CD14-positive monocyte (primary cell): ENCODE measurements around the gene ARPC4. TPM values are rescaled to one million over a fixed set of nuclear protein-coding genes. Genes with fewer than 3 reads are reported as not detected.

Experiments
- DNase-seq, 3 donors: peaks; one replicate each; pipeline ENCODE4 v3.0.0-alpha.2; 2011 to 2022
- H2AFZ ChIP-seq: 2 replicates; pipeline ENCODE4 v1.6.0; 2012; ENCODE audit warnings: mild to moderate bottlenecking, low read depth, low read length, inconsistent platforms; ENCODE audit not compliant: insufficient read depth, poor library complexity, severe bottlenecking
- H3K27ac ChIP-seq, 2 donors: 1 replicate in 1 of 2; 2 replicates in 1 of 2; pipeline ENCODE4 v1.5.1; 2012 to 2013; ENCODE audit warnings: low read length in 2 of 2, control low read depth in 1 of 2, inconsistent platforms in 1 of 2, low read depth in 1 of 2, mild to moderate bottlenecking in 1 of 2
- H3K27me3 ChIP-seq, 2 donors: one replicate each; pipeline versions ENCODE4 v1.6.0 to v1.6.1; 2011 to 2013; ENCODE audit warnings: low read length in 2 of 2; ENCODE audit not compliant: control insufficient read depth in 2 of 2, insufficient read depth in 2 of 2
- H3K36me3 ChIP-seq, 2 donors: replicated peaks in 1 of 2; 1 replicate in 1 of 2; 2 replicates in 1 of 2; pipeline versions ENCODE4 v1.5.1 to v1.6.1; 2012 to 2013; ENCODE audit warnings: low read length in 2 of 2, control low read depth in 1 of 2, inconsistent platforms in 1 of 2, mild to moderate bottlenecking in 1 of 2; ENCODE audit not compliant: insufficient read depth in 2 of 2, control insufficient read depth in 1 of 2
- H3K4me1 ChIP-seq, 2 donors: 1 replicate in 1 of 2; 2 replicates in 1 of 2; pipeline versions ENCODE4 v1.5.1 to v1.6.1; 2012 to 2013; ENCODE audit warnings: low read length in 2 of 2, control low read depth in 1 of 2, inconsistent platforms in 1 of 2, mild to moderate bottlenecking in 1 of 2, moderate library complexity in 1 of 2; ENCODE audit not compliant: insufficient read depth in 2 of 2, control insufficient read depth in 1 of 2
- H3K4me2 ChIP-seq: replicated peaks from 2 replicates; pipeline ENCODE3; 2012; ENCODE audit warnings: low read length, moderate library complexity, mild to moderate bottlenecking; ENCODE audit not compliant: poor library complexity, severe bottlenecking; ENCODE audit errors: extremely low read depth
- H3K4me3 ChIP-seq, 3 experiments: fragments of 200-600 bp in 1 of 3; sonication (generic) in 1 of 3; replicated peaks in 1 of 3; 1 replicate in 2 of 3; 2 replicates in 1 of 3; pipeline ENCODE4 v1.5.1; 2011 to 2013; ENCODE audit warnings: low read length in 3 of 3, mild to moderate bottlenecking in 3 of 3, control low read depth in 2 of 3, low read depth in 2 of 3, inconsistent platforms in 1 of 3, moderate library complexity in 1 of 3
- H3K79me2 ChIP-seq: 2 replicates; pipeline ENCODE4 v1.6.0; 2012; ENCODE audit warnings: mild to moderate bottlenecking, control low read depth, inconsistent platforms, low read length, moderate library complexity; ENCODE audit not compliant: insufficient read depth
- H3K9ac ChIP-seq: 2 replicates; pipeline ENCODE4 v1.6.0; 2017; ENCODE audit warnings: low read length, mild to moderate bottlenecking; ENCODE audit not compliant: insufficient read depth, poor library complexity, severe bottlenecking
- H3K9me3 ChIP-seq, 2 donors: replicated peaks in 1 of 2; 1 replicate in 1 of 2; 2 replicates in 1 of 2; pipeline versions ENCODE4 v1.5.1 to v1.6.1; 2012 to 2013; ENCODE audit warnings: low read length in 2 of 2, control low read depth in 1 of 2; ENCODE audit not compliant: control insufficient read depth in 1 of 2, insufficient read depth in 1 of 2
- H4K20me1 ChIP-seq: 2 replicates; pipeline ENCODE4 v1.6.0; 2012; ENCODE audit warnings: mild to moderate bottlenecking, low read length, control low read depth, moderate library complexity; ENCODE audit not compliant: insufficient read depth
- H3K27ac Mint-ChIP-seq, 7 donors: one replicate each; pipeline ENCODE4 v1.8.0; 2020; ENCODE audit warnings: mild to moderate bottlenecking in 7 of 7, mixed read lengths in 7 of 7, moderate library complexity in 6 of 7, inconsistent platforms in 2 of 7
- H3K27me3 Mint-ChIP-seq, 3 donors: one replicate each; pipeline ENCODE4 v1.8.0; 2021 to 2022; ENCODE audit warnings: low read depth in 3 of 3, mild to moderate bottlenecking in 3 of 3, mixed read lengths in 3 of 3, moderate library complexity in 3 of 3, inconsistent platforms in 1 of 3
- H3K36me3 Mint-ChIP-seq, 2 donors: one replicate each; pipeline ENCODE4 v1.8.0; 2020; ENCODE audit warnings: mixed read lengths in 2 of 2, inconsistent platforms in 1 of 2, mild to moderate bottlenecking in 1 of 2
- H3K4me1 Mint-ChIP-seq: one replicate; pipeline ENCODE4 v1.8.0; 2020; ENCODE audit warnings: mild to moderate bottlenecking, mixed read lengths
- H3K4me3 Mint-ChIP-seq, 2 donors: one replicate each; pipeline ENCODE4 v1.8.0; 2020; ENCODE audit warnings: mild to moderate bottlenecking in 2 of 2, mixed read lengths in 2 of 2, moderate library complexity in 1 of 2
- H3K9me3 Mint-ChIP-seq, 7 donors: one replicate each; pipeline ENCODE4 v1.8.0; 2020 to 2022; ENCODE audit warnings: mixed read lengths in 7 of 7, mild to moderate bottlenecking in 6 of 7, moderate library complexity in 6 of 7, inconsistent platforms in 2 of 7
- CTCF ChIP-seq: fragments of 200-600 bp; IDR thresholded peaks from one replicate; pipeline ENCODE4 v1.8.0; 2022; ENCODE audit warnings: antibody characterized with exemption, mild to moderate bottlenecking
- WGBS: methylation state at CpG from one replicate; pipeline ENCODE4 v1.1.5; 2013; ENCODE audit warnings: missing lambda C conversion rate; ENCODE audit not compliant: insufficient coverage; 5-methylcytosine and 5-hydroxymethylcytosine counted together
- intact Hi-C, 2 donors: fragments of 100-400 bp; cut with micrococcal nuclease; formaldehyde crosslinking; loops; one replicate each; pipeline versions ENCODE4 v1.15.0 to v1.15.1; 2023
- polyA plus RNA-seq, 3 donors: library from polyadenylated mRNA; depleted of rRNA in 1 of 3; unstranded in 2 of 3; stranded (reverse) in 1 of 3; fragments of 300-500 nt in 2 of 3; fragments of >200 nt in 1 of 3; fragmentation: Illumina TruSeq in 2 of 3; gene quantifications; 1 replicate in 2 of 3; 2 replicates in 1 of 3; pipeline ENCODE4 v1.2.3, GENCODE V29; 2012 to 2021

Gene ARPC4
- polyA plus RNA-seq, 3 donors: 211 to 390 (median 389) TPM

DNA sequence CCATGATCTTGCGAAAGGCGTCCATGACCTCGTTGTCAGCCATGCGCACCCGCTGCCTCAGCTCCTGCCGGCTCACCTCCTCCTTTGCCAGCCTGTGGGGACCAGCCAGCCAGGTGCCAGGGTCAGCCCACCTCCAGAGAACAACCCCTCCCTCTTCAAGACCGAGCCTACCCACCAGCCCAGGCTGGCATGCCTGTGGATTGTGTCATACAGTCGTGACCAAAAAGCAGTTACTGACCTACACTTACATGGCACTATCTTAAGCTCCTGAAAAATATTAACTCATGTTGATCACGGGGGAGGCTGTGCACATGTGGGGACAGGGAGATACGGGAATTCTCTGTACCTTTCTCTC lies 12.4 kb upstream of the ARPC4 start:
- Mint-ChIP-seq H3K27ac (peak overlapping the region; percentile 93 to 99 (median 96)), H3K4me3 (peak overlapping the region; percentile 6 to 78), H3K4me1 (peaks cover 62% of the 10 kb centered on the region), H3K36me3 (peaks cover 29 to 39% of the 10 kb centered on the region in 2 donors), H3K27me3 (peaks cover 0 to 2% (median 1%) of the 10 kb centered on the region in 3 donors), H3K9me3 (no peaks in the 10 kb centered on the region)
- WGBS: 9% methylated on average over 6 of the region's 10 CpGs
- Histone ChIP-seq H3K79me2 (peaks cover 4% of the 10 kb centered on the region), H3K36me3 (peaks cover 18 to 26% of the 10 kb centered on the region in 2 donors), H3K27ac (peak overlapping the region; percentile 80 to 91), H3K4me2 (peak overlapping the region; percentile 63), H3K9ac (peak overlapping the region; percentile 71), H4K20me1 (no peaks in the 10 kb centered on the region), H2AFZ (peak overlapping the region; percentile 96), H3K4me3 (peak overlapping the region in 1 of 3 experiments; percentile 47), H3K27me3 (no peaks in the 10 kb centered on the region), H3K4me1 (peaks cover 61 to 63% of the 10 kb centered on the region in 2 donors), H3K9me3 (no peaks in the 10 kb centered on the region)
- intact Hi-C loops: no loop called here
- TF ChIP-seq CTCF: no peak
- peak in 2 of 3 donors; percentile 19 to 24 for DNase-seq

DNA sequence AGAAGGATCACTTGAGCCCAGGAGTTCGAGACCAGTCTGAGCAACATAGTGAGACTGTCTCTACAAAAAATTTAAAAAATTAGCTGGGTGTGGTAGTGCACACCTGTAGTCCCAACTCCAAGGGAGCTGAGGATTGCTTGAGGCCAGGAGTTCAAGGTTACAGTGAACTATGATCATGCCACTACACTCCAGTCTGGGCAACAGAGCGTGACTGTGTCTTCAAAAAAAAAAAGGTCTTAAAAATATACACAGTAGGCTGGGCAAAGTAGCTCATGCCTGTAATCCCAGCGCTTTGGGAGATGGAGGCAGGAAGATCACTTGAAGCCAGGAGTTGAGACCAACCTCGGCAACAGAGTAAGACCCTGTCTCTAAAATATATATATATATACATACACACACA lies 12.0 kb upstream of the ARPC4 start:
- H3K4me1 Mint-ChIP-seq: peaks cover 64% of the 10 kb centered on the region
- peaks cover 61 to 63% of the 10 kb centered on the region in 2 donors for H3K4me1 ChIP-seq
- no peak overlapping the region for H3K4me3 Mint-ChIP-seq
- peak overlapping the region in 1 of 3 experiments; percentile 47 for H3K4me3 ChIP-seq
- TF ChIP-seq CTCF: no peak
- peaks cover 0 to 1% (median 0%) of the 10 kb centered on the region in 3 donors for H3K27me3 Mint-ChIP-seq
- WGBS: 92% methylated on average over 2 of the region's 4 CpGs
- DNase-seq: no peak
- intact Hi-C loops: no loop called here
- peaks cover 4% of the 10 kb centered on the region for H3K79me2 ChIP-seq
- no peaks in the 10 kb centered on the region for H3K9me3 Mint-ChIP-seq
- peaks cover 33 to 44% of the 10 kb centered on the region in 2 donors for H3K36me3 Mint-ChIP-seq
- H3K27ac ChIP-seq: peak overlapping the region; percentile 80 to 91
- H2AFZ ChIP-seq: no peak overlapping the region
- H3K9ac ChIP-seq: peak overlapping the region; percentile 71
- H3K4me2 ChIP-seq: no peak overlapping the region
- H3K9me3 ChIP-seq: no peaks in the 10 kb centered on the region
- H3K27ac Mint-ChIP-seq: peak overlapping the region in 6 of 7 donors; percentile 31 to 99 (median 95)
- H3K36me3 ChIP-seq: peaks cover 21 to 31% of the 10 kb centered on the region in 2 donors
- H3K27me3 ChIP-seq: no peaks in the 10 kb centered on the region
- no peaks in the 10 kb centered on the region for H4K20me1 ChIP-seq
